ENCODE measurements around the gene CD37. TPM values are rescaled to one million over a fixed set of nuclear protein-coding genes. Genes with fewer than 3 reads are reported as not detected.

The CD37 gene, protein sequence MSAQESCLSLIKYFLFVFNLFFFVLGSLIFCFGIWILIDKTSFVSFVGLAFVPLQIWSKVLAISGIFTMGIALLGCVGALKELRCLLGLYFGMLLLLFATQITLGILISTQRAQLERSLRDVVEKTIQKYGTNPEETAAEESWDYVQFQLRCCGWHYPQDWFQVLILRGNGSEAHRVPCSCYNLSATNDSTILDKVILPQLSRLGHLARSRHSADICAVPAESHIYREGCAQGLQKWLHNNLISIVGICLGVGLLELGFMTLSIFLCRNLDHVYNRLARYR
- total RNA-seq (2021), result not detected in 2 replicates
- long read RNA-seq, result 0 reads

DNA sequence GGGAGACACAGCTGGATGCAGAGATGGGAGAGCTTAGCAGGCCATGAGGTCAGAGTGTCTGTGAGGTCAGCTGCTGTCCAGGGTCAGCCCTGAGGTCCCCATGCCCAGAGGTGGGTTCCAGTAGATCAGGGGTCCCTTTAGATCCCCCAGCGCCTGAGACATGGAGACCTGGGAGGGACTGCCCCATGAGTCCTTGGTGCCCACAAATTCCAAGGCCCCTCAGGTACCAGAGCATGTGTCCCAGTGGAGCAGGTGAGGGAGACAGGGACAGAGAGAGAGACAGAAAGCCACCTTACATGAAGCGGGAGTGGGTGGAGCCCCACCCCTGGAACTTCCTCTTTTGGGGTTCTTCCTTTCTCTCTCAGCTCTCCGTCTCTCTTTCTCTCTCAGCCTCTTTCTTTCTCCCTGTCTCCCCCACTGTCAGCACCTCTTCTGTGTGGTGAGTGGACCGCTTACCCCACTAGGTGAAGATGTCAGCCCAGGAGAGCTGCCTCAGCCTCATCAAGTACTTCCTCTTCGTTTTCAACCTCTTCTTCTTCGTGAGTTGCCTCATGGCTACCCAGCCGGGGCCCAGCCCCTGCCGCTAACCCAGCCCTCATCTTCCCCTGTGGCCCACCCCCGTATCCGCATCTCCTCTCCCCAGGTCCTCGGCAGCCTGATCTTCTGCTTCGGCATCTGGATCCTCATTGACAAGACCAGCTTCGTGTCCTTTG lies at the start of gene CD37:
TSS of gene CD37 (plus strand) at position 336 of the 713 bp plus-strand sequence. CDS start at position 471, 135 bp downstream.
- no CpG with 5 or more reads among the region's 13 CpGs for WGBS (ENCODE audit: extremely low coverage, insufficient read length, low lambda C conversion rate)

More for the DNA sequence above, at the start of gene CD37:
- H3K4me1 Mint-ChIP-seq, result peaks cover 25 to 32% of the 10 kb centered on the region in 2 experiments
- peak within 1 kb of the TSS in 2 of 3 experiments; percentile 23 to 81; a peak in 1 of 7 replicates for H3K27ac Mint-ChIP-seq
- DNase-seq, result peak; percentile 21
- peaks cover 12% of the 10 kb centered on the region for H3K23me2 ChIP-seq (ENCODE audit: insufficient read length, low read depth, low read length, poor library complexity, severe bottlenecking)
- H3K18ac ChIP-seq (ENCODE audit: insufficient read length, low read depth, low read length), result no peak within 1 kb of the TSS
- no peak within 1 kb of the TSS for H2AFZ ChIP-seq (ENCODE audit: low read length)
- H4K91ac ChIP-seq (ENCODE audit: insufficient read length, low read depth, low read length), result no peak within 1 kb of the TSS
- H4K8ac ChIP-seq (replicated peaks; ENCODE audit: insufficient read length, low read depth, low read length), result no peak within 1 kb of the TSS
- no peak within 1 kb of the TSS for H2AK5ac ChIP-seq (ENCODE audit: insufficient read length, low read length)
- H3K56ac ChIP-seq (ENCODE audit: insufficient read length, low read depth, low read length), result no peak within 1 kb of the TSS
- H3K9me3 Mint-ChIP-seq, result no peaks in the 10 kb centered on the region; a peak in 1 of 5 replicates
- no peak within 1 kb of the TSS for H3T11ph ChIP-seq (ENCODE audit: low read length)
- H3K27ac ChIP-seq (ENCODE audit: insufficient read length, low read depth, low read length), result no peak within 1 kb of the TSS
- H2BK12ac ChIP-seq (ENCODE audit: insufficient read length, low read depth, low read length), result no peak within 1 kb of the TSS
- H3K4me3 Mint-ChIP-seq, result no peak within 1 kb of the TSS
- TF ChIP-seq, protein P1, sequence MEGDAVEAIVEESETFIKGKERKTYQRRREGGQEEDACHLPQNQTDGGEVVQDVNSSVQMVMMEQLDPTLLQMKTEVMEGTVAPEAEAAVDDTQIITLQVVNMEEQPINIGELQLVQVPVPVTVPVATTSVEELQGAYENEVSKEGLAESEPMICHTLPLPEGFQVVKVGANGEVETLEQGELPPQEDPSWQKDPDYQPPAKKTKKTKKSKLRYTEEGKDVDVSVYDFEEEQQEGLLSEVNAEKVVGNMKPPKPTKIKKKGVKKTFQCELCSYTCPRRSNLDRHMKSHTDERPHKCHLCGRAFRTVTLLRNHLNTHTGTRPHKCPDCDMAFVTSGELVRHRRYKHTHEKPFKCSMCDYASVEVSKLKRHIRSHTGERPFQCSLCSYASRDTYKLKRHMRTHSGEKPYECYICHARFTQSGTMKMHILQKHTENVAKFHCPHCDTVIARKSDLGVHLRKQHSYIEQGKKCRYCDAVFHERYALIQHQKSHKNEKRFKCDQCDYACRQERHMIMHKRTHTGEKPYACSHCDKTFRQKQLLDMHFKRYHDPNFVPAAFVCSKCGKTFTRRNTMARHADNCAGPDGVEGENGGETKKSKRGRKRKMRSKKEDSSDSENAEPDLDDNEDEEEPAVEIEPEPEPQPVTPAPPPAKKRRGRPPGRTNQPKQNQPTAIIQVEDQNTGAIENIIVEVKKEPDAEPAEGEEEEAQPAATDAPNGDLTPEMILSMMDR (conservative IDR thresholded peaks at IDR 0.05), result no peak
- no peak within 1 kb of the TSS for H2BK20ac ChIP-seq (ENCODE audit: low read depth, low read length, poor library complexity, severe bottlenecking)
- no peaks in the 10 kb centered on the region for H3K79me1 ChIP-seq (ENCODE audit: insufficient read depth, low read depth, low read length, poor library complexity, severe bottlenecking)
- H3K4me2 ChIP-seq (ENCODE audit: insufficient read depth, insufficient read length, low read length), result no peak within 1 kb of the TSS
- H4K20me1 ChIP-seq (ENCODE audit: control insufficient read depth, insufficient read depth, insufficient read length), result no peaks in the 10 kb centered on the region
- no peaks in the 10 kb centered on the region for H3K9me3 ChIP-seq (ENCODE audit: control insufficient read depth, low read depth, low read length)
- no peak within 1 kb of the TSS for H3K9ac ChIP-seq (ENCODE audit: extremely low read depth, insufficient read length, low read length)
- no peak within 1 kb of the TSS for H3K23ac ChIP-seq (ENCODE audit: insufficient read length, low read depth, low read length)
- H3K27me3 Mint-ChIP-seq (ENCODE audit: low read depth), result peaks cover 18% of the 10 kb centered on the region
- no peak within 1 kb of the TSS for H2BK15ac ChIP-seq (ENCODE audit: low read depth, low read length)
- no peaks in the 10 kb centered on the region for H3K79me2 ChIP-seq (ENCODE audit: insufficient read depth, low read length)
- peaks cover 3% of the 10 kb centered on the region; the same call in 1 of the 2 replicates for H3K27me3 ChIP-seq (ENCODE audit: insufficient read depth, low read length)
- peaks cover 2% of the 10 kb centered on the region; the same call in 1 of the 2 replicates for H3K4me1 ChIP-seq (ENCODE audit: insufficient read depth, low read length)
- no peak within 1 kb of the TSS for H3K4ac ChIP-seq (ENCODE audit: low read depth, low read length)
- no peak within 1 kb of the TSS for H4K5ac ChIP-seq (ENCODE audit: insufficient read length, low read depth, low read length)
- H2BK5ac ChIP-seq (ENCODE audit: insufficient read length, low read length), result no peak within 1 kb of the TSS
- H3K14ac ChIP-seq (ENCODE audit: insufficient read depth, low read length), result no peak within 1 kb of the TSS
- peaks cover under 1 to 29% (median 7%) of the 10 kb centered on the region in 3 experiments for H3K36me3 Mint-ChIP-seq (ENCODE audit: insufficient read depth in 1 of 3, low read depth in 3 of 3)
- no peak within 1 kb of the TSS for H2BK120ac ChIP-seq (ENCODE audit: low read depth, low read length, poor library complexity, severe bottlenecking)

All from H9 (cell line).